ENCODE results near the gene EEF1AKMT3.

The EEF1AKMT3 gene

GRCh38 chr12:57732270-57732669 lies 40.1 kb upstream of the EEF1AKMT3 start:
- no peak overlapping the region for H3K27ac ChIP-seq
- TF ChIP-seq ZFX (IDR thresholded peaks at IDR 0.05) (no peak), CTCF (conservative IDR thresholded peaks at IDR 0.05) (no peak)

- H3K27ac ChIP-seq, result no peak overlapping the region
- no peak for TF ChIP-seq ZFX (IDR thresholded peaks at IDR 0.05)
- no peak for TF ChIP-seq CTCF (conservative IDR thresholded peaks at IDR 0.05)
Measured at GRCh38 chr12:57732726-57733593, 39.5 kb upstream of the EEF1AKMT3 start.

DNA sequence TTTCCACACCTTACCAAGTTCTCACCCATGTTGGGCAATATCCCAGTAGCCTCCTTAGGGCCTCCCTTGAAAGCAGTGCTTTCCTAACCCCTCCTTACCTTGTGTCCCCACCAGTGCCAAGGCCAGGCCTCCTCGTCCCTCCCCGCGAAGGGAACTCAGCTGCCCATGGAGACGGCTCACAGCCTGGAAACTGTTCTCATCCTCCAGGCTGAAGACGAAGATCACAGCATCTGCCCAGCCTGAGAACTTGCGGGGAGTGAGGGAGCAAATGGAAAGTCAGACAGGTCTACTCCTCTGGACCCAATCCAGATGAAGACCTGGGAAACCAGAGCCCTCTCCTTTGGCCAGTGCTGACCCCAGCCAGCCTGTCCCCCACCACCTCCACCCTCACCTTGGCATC lies 38.5 kb upstream of the EEF1AKMT3 start:
- H3K27ac ChIP-seq, result no peak overlapping the region
- TF ChIP-seq ZFX (IDR thresholded peaks at IDR 0.05) (no peak), CTCF (conservative IDR thresholded peaks at IDR 0.05) (no peak)

GRCh38 chr12:57734591-57734990 lies 37.8 kb upstream of the EEF1AKMT3 start:
- TF ChIP-seq CTCF (conservative IDR thresholded peaks at IDR 0.05) (no peak), ZFX (IDR thresholded peaks at IDR 0.05) (no peak)
- H3K27ac ChIP-seq, result no peak overlapping the region

DNA sequence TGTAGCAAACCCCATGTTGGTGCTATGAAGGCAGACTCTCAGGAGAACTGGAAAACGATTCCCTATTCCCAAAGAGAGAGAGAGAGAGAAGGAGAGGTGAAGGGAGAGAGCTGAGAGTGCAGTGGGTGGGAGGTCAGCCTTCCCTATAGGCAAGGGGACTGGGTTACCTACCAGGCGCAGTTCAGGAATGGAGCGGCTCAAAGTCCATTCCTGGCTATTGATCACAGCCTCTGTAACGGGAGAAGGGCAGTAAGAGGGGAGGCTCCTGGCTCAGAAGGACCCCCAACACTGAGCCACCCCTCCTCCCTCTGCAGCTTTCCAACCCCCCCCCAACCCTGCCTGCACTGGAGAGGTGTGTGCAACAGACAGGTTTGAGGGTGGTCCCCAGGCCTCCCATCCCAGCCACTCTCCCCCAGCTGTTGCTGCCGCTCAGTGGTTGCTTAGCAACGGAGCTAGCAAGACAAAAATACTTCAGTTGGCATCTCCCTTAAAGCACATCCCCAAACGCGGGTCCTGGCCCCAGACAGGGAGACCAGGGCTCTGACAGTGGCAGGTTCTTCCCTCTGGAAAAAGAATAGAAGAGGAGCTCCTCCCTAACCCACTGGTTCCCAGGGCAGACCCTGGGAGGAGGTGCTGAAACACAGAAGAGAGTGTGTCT lies 37.1 kb upstream of the EEF1AKMT3 start:
- no peak for TF ChIP-seq CTCF (conservative IDR thresholded peaks at IDR 0.05)
- no peak for TF ChIP-seq ZFX (IDR thresholded peaks at IDR 0.05)

GRCh38 chr12:57735952-57736740 lies 36.3 kb upstream of the EEF1AKMT3 start:
- no peak for TF ChIP-seq ZFX (IDR thresholded peaks at IDR 0.05)
- TF ChIP-seq CTCF (conservative IDR thresholded peaks at IDR 0.05), result no peak; the same call in 1 of the 2 replicates
- H3K27ac ChIP-seq, result no peak overlapping the region

More for the DNA sequence above, 37.1 kb upstream of the EEF1AKMT3 start:
- H3K27ac ChIP-seq, result no peak overlapping the region
